ENCODE results near the gene STAG2.

The STAG2 gene

GRCh38 chrX:123973921-123974320 is 12.4 kb downstream of the STAG2 start:
- DNase-seq (ENCODE audit: low read depth in 3 of 3) = no peak

DNA sequence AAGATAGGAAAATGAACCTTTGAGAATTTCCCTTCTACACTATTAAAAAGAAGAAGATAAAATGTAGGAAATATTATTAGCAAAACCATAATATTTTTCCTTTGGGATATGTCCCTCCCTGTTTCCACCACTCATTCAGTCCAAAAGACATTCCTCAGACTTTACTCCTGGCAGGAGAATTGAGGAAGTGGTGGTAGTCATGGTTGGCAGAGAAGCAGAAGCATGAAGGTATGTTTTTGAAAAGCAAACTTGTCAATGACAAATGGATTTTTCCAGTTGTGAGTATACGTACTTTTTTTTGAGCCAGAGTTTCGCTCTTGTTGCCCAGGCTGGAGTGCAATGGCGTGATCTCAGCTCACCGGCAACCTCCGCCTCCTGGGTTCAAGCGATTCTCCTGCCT is 13.7 kb downstream of the STAG2 start:
- no peak for DNase-seq (ENCODE audit: low read depth in 3 of 3)

DNA sequence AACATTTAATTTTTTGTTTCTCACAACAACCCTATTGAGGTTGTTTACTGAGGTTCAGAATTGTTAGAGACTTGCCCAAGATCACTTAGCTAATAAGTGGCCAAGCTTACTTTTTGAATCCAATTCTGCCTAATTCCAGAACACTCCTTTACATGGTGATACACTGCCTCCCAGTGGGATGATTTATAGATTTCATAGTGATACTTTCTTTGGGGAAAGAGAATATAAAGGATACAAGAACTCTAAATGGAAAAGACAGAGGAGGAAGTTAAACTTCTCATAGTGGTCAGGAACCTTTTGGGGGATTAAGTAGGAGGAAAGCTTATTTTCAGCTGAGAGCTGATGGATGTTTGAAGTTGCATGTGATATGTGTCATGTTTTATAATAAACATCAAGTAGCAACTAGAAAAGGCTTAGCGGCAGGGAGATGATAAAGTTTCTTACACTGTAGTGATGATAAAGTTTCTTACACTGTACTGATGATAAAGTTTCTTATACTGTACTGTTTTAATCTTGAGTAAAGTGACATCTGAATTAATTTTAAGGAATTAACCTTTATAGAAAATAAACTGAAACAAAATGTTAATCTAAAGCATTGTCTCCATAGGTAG is 15.3 kb downstream of the STAG2 start:
- DNase-seq (ENCODE audit: low read depth in 3 of 3) = no peak

DNA sequence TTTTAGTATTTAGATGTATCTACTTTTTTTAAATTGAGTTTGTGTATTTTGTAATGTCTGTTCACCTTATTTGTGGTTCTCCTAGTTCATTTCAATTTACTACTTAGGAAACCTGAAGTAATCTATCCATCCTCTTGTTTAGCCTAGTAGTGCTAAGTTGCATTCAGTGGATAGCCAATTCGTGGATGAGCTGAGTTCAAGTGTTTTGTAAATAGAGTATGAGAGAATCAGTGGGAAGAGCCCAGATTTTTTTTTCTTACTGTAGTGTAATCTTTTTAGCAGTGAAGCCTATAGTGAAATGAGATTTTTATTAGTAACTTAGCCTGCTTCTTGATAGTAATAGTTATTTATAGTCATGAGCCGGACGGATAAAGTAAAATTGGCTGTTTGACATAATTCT is 21.7 kb downstream of the STAG2 start:
- no peak for DNase-seq (ENCODE audit: low read depth in 3 of 3)

DNA sequence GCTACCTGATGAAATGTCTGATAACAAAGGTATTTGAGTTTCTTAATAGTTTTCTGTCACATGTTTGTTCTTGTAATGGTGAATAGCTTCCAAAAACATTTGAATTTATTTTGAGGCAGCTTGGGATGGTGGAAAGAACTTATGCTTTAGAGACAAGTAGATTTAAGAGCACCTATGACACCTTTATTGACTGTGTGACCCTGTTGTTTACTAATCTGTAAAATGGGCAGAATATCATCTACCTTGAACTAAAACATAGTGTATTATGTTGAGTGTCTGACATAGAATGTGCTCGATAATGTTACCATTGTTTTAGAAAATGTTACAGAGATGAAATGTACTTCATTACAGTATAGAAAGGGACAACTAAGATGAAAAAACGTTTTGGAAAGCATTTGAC is 24.9 kb downstream of the STAG2 start:
- no peak for DNase-seq (ENCODE audit: low read depth in 3 of 3)

GRCh38 chrX:123988423-123989111 is 27.1 kb downstream of the STAG2 start:
- DNase-seq (ENCODE audit: low read depth in 3 of 3) = no peak

DNA sequence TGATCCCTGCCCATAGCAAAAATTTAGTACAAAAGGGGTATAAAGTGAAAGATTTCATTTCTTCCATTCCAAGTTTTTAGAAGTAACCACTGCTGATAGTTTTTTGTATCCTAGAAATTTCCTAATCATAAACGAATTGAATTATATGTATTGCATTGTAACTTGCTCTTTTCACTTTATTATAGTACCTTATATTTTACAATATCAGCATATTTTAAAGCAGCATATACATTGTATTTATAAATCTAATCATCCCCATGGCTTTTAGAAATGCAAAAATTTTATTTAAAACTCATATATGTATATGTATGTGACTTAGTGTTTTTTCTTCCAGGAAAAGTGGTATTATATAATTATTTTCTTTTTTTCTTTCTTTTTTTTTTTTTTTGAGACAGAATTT is 27.7 kb downstream of the STAG2 start:
- no peak for DNase-seq (ENCODE audit: low read depth in 3 of 3)

DNA sequence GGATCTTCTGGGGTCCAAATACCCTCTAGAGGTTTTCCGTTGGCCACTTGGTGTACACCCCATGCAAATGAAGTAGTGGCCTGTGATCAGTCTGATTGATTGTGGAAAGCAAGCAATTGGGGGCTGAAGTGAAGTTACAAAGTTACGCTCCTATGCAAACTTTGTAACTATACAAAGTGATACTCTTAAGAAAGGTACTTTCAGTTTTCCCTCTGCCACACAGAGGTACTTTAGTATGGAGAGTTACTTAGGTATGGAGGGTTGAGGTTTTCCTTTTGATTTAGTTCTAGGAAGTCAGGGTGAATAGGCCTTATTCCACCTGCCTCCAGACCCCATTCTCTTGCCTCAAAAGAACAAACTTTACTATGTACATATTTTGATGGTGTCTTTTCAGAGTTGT is 28.7 kb downstream of the STAG2 start:
- DNase-seq (ENCODE audit: low read depth in 3 of 3) = no peak

DNA sequence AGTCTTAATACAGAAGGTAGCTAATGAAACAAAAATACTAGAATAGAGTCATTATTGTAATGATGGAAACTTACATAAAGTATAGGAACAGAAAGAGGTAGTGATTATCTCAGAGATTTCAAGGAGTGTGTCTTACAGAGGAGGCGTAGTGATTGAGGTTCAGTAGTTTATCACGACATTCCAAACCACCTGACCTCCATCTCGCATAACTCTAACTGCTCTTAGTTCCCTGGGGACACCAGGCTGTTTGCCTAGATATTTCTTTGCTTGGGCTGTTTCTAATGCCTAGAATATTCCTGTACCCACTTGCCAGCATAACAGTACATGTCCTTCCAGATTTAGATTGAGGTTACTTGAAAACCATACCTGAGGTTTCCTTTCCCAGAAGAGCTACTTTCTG is 29.1 kb downstream of the STAG2 start:
- no peak for DNase-seq (ENCODE audit: low read depth in 3 of 3)

- DNase-seq (ENCODE audit: low read depth in 3 of 3) = no peak
These were observed 31.8 kb downstream of the STAG2 start for GRCh38 chrX:123993326-123993725.

GRCh38 chrX:123993904-123994635 is 32.6 kb downstream of the STAG2 start:
- no peak for DNase-seq (ENCODE audit: low read depth in 3 of 3)

- no peak for DNase-seq (ENCODE audit: low read depth in 3 of 3)
These were observed 33.2 kb downstream of the STAG2 start for GRCh38 chrX:123994730-123995129.

- DNase-seq (ENCODE audit: low read depth in 3 of 3) = no peak
These were observed 40.1 kb downstream of the STAG2 start for GRCh38 chrX:124001581-124001980.

GRCh38 chrX:124005228-124005627 is 43.7 kb downstream of the STAG2 start:
- no peak for DNase-seq (ENCODE audit: low read depth in 3 of 3)

GRCh38 chrX:124010157-124010556 is 48.7 kb downstream of the STAG2 start:
- no peak for DNase-seq (ENCODE audit: low read depth in 3 of 3)

DNA sequence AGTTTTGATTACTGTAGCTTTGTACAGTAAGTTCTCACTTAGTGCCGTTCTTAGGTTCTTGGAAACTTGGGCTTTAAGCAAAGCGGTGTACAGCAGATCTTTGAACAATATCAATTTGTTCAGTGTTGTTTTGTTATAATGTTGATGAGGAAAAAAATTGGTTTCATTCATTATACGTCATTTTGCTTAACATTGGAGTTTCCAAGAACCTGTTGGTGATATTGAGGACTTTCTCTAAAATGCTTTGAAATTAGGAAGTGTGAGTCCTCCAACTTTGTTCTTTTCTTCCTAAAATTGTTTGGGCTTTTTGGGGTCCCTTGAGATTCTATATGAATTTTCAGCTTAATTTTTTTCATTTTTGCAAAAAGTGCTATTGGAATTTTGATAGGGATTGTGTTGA is 49.1 kb downstream of the STAG2 start:
- no peak for DNase-seq (ENCODE audit: low read depth in 3 of 3)

GRCh38 chrX:124015721-124016120 is 54.2 kb downstream of the STAG2 start:
- DNase-seq (ENCODE audit: low read depth in 3 of 3) = no peak

- no peak for DNase-seq (ENCODE audit: low read depth in 3 of 3)
These were observed 55.3 kb downstream of the STAG2 start for GRCh38 chrX:124016825-124017224.

DNA sequence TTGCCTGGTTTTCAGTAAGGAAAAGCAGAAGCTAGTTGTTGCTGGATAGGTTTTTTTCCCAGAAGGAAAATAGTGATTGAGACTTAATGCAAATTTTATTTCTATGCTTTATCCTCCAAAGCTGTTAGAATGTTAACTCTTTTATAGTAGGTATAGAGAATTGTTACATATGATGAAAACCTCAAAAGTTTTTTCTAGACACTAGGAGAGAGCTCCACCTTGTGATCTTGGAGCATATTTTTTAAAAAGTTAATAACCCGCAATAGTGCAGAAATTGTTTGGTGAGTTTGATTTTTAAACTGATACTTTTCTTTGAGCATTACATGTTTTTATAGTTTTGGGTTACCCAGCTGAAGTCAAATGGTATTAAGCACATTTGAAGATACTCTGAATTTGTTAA is 56.5 kb downstream of the STAG2 start:
- no peak for DNase-seq (ENCODE audit: low read depth in 3 of 3)

- DNase-seq (ENCODE audit: low read depth in 3 of 3) = no peak
These were observed 62.3 kb downstream of the STAG2 start for GRCh38 chrX:124023838-124024238.

DNA sequence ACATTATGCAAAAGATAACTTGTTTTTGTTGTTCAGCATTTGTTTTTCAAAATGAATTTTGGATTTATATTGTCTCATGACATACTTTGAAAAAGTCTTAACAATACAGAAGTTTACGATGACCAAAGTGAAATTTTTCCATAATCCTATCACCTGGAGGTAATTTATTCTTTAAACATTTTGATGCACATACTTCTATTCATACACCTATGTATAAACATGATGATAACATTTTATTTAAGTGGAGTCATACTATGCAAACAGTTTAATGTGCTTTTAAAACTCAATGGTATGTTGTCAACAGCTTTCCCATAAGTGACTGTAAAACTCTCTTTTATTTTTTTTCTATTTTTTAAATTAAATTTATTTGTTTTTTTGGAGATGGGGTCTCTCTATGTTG is 65.0 kb downstream of the STAG2 start:
- no peak for DNase-seq (ENCODE audit: low read depth in 3 of 3)

DNA sequence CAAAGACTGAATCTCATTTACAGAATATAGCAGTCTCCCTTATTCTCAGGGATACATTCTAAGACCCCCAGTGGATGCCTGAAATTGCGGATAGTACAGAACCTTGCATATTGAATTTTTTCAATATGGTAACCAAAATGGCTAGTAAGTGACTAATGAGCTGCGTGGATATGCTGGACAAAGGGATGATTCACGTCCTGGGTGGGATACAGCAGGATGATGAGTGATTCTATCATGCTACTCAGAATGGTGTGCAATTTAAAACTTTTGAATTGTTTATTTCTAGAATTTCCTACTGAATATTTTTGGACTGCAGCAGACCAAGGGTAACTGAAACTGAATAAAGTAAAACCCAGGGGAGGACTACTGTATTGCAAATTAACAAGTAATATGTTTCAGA is 66.7 kb downstream of the STAG2 start:
- no peak for DNase-seq (ENCODE audit: low read depth in 3 of 3)

DNA sequence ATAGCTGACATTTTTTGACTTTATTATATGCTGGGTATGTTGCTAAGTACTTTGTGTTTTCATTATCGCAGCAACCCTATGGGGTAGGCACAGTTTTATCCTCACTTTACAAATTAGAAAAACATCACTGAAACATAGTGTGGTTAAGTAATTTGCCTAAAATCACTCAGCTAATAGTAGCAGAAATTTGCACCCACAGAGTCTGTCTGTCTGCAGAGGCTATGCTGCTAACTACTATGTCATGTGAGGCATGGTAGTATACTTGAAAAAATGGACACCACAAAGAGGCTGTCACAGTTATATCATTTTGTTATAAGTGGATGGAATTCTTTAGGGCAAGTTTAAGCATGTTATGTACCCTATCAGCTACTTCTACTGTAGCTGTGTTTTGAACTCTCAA is 69.0 kb downstream of the STAG2 start:
- DNase-seq (ENCODE audit: low read depth in 3 of 3) = no peak
